GM15510 (cell line): ENCODE measurements around the gene SWT1.

Experiments
- POLR2A ChIP-seq: IDR thresholded peaks from 3 replicates; pipeline ENCODE4 v1.6.1; 2011; ENCODE audit warnings: borderline replicate concordance; ENCODE audit not compliant: insufficient read length; ENCODE audit errors: extremely low read depth

Gene SWT1

DNA sequence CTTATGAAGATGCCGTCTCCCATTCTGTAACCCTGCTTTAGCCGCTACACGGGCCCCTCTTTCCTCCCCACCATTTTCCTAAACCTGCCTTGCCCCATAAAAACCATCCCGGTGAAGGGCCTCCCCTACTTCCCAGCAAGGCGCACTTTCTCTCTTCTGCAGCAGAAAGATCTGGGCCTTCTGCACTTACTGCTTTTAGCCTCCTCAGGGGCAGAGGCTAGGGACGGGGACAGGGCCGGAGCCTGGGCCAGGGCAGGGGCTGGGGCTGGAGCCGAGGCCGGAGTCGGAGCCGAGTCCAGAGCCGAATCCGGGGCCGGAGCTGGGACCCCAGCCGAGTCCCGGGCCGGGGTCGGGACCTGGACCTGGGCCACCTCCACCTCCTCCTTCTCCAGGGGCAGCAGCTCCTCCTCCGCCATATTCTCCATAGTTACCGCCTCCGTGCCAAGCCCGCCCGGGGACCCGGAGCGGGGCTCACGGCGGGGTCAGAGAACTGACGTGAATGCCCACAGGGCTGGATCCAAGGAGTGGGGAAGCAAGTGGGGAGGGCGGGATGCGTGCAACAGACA is 596 bp upstream of the SWT1 start:
- no peak for TF ChIP-seq POLR2A

DNA sequence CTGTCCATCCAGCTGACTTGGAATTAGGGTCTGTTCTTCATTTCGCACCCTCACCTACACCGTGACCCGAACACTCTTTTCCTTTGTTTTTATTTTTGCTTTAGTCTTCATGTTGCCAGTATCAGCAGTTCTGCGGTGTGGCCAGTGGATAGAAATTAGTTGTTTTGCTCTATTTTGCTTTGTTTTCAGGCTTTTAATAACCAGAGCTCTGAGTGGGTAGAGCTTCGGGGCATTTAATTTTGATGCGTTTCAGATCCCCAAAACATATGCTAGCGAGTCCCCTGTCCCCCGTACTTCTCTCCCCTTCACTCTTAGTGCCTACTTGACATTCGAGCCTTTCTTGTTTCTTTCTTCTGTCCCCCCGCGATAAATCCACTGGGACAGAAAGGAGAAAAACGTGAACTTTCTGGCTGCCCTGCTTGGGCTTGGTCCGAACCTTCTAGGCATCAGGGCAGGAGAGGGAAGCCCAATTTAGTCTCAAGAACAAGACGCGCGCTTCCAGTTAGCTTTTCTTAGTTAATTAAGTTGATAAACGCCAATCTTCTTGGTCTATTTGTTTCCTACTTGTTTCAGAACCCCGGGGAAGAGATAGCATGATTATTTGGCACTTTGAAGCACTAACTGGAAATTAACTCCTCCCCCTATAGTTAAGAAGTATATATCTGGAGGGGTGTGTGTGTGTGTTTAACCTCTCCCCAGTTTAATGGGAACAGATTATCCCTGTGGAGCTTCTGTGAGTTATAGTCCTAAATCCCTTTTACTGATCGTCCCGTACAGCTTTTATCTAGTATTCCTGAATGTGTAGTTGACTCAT is 839 bp downstream of the SWT1 start:
- no peak for TF ChIP-seq POLR2A

DNA sequence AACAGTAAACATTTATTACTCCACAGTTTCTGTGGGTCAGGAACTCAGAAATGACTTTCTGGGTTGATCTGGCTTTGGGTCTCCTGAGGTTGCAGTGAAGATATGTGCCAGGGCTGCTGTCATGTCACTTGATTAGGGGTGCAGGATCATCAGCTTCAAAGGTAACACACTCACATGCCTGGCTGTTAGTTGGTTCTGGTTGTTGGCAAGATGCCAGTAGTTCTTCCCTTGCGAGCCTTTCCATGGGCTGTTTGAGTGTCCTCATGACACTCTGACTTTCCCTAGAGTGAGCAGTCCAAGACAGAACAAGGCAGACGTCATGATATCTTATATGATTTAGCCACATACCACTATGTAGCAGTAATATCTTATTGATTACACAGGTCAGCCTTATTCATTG is 1.8 kb downstream of the SWT1 start:
- TF ChIP-seq POLR2A: no peak

DNA sequence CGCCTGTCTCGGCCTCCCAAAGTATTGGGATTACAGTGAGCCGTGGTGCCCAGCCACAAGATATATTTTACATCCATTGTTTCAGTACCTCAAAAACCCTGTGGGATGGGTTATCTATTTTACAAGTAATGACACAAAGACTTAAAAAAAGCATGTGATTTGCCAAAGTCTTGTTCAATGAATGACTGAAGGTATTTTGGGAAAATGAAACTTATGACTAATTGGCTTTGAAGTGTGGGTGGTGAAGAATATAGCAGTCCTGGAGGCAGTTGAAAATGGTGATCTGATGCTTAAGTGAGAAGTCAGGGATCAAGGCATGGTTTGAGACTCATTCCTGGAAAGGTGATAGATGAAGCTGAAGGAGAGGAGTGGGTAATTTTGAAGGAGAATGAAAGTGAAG is 3.0 kb downstream of the SWT1 start:
- no peak for TF ChIP-seq POLR2A

DNA sequence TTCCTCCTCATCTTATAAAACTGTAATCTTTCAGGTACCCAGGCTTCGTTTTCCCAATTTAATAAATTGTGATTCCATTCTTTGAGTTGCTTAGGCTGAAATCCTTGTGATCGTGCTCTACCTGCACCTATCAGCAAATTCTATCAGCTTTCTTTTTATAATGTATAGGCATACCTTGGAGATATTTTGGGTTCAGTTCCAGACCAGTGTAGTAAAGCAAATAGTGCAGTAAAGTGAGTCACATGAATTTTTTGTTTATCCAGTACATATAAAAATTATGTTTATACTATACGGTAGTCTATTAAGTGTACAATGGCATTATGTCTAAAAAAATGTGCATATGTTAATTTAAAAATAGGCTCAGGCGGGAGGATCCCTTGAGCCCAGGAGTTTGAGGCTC is 5.5 kb downstream of the SWT1 start:
- TF ChIP-seq POLR2A: no peak

DNA sequence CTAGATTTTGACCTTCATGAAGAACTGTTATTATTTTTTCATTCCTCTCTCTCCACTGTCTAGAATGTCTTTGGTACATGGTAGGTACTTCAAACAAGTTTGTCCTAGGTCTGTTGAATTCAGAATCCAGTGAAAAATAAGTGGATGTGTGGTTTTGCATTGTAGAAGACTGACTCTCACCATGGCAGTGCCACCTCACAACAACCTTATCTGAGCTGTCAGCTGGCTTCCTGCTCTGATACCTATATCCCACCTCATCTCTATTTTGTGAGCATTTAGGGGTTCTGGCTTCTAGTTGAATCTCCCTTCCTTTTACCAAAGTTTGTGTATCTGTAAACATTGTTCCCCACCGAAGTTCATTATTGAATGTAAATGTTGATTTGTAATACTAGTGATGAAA is 9.1 kb downstream of the SWT1 start:
- TF ChIP-seq POLR2A: no peak

DNA sequence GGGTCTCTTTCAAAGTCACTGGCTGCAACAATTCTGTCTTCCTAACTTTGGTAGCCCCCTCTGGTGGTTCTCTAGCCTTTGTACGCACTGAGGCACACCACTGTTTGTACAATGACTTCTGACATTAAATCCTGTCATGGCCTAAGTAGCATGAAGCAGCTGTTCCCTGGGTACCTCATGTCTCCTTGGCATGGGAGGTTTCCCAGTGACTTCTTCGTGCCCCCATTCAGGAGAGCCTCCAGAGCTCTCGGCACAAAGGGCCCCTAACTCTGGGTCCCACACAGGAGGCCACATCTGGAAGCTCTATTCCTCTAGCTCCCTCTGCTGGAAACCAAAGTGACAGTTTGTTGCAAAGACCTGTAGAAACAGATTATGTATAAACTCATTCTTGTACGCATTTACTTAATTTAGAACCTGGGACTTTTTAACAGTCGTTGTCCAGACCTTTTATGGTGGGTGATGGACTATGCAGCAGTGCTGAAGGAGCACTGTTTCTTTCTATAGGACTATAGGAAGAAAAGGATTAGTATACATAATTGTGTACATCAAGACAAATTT is 13.4 kb downstream of the SWT1 start:
- TF ChIP-seq POLR2A: no peak

DNA sequence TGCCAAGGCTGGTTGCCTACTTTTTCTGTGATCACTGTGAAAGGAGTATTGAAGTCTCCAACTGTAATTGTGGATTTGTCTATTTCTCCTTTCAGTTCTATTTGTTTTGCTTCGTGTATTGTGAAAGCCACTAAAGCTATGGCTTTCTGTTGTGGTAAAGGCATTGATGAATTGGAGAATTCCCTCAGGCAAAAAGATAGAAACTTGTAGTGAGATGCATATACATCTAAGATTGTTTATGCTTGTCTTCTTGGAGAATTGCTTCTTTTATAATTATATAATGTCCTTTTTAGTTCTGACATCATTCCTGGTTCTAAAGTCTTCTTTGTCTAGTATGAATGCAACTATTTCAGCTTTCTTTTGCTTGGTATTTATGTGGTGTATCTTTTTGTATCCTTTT is 36.8 kb downstream of the SWT1 start:
- no peak for TF ChIP-seq POLR2A

DNA sequence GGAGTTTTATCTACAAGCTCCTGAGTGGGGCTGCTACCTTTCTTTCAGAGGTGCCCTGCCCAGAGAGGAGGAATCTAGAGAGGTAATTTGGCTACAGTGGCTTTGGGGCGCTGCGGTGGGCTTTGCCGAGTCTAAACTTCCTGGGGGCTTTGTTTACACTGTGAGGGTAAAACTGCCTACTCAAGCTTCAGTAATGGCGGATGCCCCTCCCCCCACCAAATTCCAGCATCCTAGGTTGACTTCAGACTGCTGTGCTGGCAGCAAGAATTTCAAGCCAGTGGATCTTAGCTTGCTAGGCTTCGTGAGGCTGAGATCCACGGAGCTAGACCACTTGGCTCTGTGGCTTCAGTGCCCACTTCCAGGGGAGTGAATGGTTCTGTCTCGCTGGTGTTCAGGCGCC is 43.9 kb downstream of the SWT1 start:
- no peak for TF ChIP-seq POLR2A

DNA sequence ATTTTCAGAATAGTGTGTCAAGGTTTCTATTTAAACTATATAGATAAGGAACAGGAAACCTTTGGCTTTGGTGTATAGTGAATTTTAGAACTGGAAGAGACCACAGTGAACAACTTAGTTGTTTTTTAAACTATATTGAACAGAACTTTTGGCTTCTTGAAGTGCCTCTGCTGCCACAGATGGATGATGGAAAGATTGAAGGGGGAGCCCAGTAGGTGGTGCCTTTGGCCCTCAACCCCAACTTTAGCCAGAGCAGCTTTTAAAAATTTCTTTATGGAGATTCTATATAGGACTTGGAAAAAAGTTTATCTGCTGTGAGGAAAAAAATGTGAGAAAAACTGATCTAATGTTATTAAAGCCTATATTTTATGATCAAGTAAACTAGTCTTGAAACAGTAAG is 50.2 kb downstream of the SWT1 start:
- TF ChIP-seq POLR2A: no peak

DNA sequence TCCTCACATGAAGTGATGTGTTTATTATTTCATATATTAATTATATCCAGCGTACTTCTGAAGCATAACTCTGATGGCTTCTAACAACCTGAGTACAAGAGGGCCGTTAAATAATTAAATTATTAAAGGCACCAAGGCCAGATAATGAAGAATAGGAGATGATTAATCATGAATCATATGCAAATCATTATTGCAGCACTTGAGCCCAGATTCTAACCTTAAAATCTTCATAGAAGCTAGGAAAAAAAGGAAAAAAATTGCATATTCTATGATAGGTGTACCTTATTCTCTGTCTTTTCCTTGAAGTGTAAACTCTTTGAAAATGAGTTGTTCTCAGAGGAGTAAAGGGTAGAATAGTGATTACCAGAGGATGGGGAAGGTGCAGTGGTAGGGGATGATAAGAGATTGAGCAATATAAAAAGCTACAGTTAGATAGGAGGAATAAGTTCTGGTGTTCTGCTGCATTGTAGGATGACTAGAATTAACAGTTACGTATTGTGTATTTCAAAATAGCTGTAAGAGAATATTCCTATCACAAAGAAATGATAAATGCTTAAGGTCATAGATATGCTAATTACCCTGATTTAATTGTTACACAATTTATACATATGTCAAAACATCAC is 51.1 kb downstream of the SWT1 start:
- no peak for TF ChIP-seq POLR2A

DNA sequence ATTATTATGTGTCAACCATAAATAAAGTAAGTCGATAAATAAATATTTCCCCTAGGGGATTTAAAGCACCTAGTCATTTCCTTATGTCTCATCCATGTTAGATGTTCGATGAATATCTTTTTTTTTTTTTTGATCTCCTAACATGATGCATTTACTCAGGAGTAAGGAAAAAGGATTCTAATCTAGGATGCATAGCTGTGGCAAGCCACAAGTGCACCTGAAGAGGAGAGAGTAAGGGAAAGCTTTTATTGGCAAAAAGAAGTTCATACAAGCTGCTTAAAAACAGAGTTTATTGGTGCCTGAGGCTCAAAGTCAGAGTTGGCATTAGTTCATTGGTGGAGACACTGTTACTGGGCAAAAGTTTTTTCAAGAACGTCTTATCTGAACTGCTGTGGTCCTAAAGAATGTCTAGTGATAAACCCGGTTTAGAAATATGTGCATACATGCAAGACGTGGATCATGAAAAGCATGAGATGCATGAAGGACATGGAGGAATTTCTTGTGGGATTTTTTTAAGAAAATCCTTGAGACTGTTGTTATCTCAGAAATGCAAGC is 51.7 kb downstream of the SWT1 start:
- TF ChIP-seq POLR2A: no peak

DNA sequence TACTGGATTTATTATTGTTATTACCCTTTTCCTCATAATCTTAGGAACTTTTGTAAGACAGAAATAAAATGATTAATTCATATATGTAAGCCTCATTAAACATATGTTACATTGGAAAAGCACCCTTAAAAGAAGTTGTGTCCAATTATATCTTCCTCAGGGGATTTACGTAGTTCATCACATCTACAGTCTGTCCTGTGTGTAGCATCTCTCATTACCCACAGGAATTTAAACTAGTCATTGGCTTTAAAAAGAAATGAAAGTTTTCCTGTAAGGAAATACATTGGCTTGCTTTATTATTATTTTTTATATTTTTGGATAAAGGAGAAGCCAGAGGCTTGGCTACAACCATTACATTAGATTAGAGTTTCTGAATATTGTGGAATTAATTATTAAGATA is 56.1 kb downstream of the SWT1 start:
- no peak for TF ChIP-seq POLR2A

DNA sequence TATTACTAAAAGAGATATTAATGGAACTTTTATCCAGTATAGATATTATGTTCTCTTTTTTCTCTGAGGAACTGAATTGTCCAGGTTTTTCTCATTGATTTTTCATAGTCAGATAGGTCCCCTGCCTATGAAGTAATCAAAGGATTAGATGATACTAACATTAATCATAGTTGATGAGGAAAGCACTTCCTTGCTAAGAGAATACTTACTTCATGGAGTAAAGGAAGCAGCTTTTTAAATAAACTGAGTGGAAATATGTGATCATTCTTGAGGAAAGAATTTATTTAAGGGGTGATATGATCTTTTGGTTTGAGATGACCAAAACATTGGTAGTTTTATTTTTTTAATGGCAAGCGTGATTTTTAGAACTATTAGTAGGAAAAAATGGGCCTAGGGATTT is 58.9 kb downstream of the SWT1 start:
- TF ChIP-seq POLR2A: no peak

DNA sequence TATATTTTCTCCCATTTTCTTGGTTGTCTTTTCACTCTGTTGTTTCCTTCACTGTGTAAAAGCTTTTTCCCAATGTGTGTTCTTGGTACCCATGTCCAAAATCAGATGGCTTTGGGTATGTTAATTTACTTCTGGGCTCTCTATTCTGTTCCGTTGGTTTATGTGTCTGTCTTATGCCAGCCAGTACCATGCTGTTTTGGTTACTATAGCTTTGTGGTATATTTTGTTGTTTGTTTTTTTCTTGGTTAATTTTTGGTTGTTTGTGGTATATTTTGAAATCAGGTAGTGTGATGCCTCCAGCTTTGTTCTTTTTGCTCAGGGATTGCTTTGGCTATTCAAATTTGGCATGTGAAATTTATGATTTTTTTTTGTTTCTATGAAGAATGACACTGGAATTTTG is 67.2 kb downstream of the SWT1 start:
- no peak for TF ChIP-seq POLR2A
